Liver (tissue), 3 donors: ENCODE data around the gene WARS2.
"Not testable (repeated sequence)": the region's sequence is repeated elsewhere in the genome, so short reads cannot be mapped to it uniquely, and the experiment has no call there.

Experiments
- MAX ChIP-seq: IDR thresholded peaks from 2 replicates; pipeline ENCODE4 v1.6.1; 2016; ENCODE audit warnings: antibody characterized with exemption
- RAD21 ChIP-seq, 2 donors: IDR thresholded peaks; 2 replicates each; pipeline ENCODE4 v1.6.1; 2016; ENCODE audit warnings: antibody characterized with exemption in 2 of 2, mild to moderate bottlenecking in 2 of 2
- TF ChIP-seq, protein P1 (sequence below): fragments of 150-350 bp; IDR thresholded peaks from 2 replicates; pipeline ENCODE4 v1.5.1; 2017; ENCODE audit warnings: improper control_type of control experiment, low read depth, low read length; ENCODE audit not compliant: missing input control
- donor health status: healthy.
- donor health status: healthy.

GRCh38 chr1:119171381-119172010 lies 31.0 kb upstream of the WARS2 start:
- not testable (repeated sequence) for TF ChIP-seq RAD21 (IDR thresholded peaks at IDR 0.05); MAX
- TF ChIP-seq, protein P1, sequence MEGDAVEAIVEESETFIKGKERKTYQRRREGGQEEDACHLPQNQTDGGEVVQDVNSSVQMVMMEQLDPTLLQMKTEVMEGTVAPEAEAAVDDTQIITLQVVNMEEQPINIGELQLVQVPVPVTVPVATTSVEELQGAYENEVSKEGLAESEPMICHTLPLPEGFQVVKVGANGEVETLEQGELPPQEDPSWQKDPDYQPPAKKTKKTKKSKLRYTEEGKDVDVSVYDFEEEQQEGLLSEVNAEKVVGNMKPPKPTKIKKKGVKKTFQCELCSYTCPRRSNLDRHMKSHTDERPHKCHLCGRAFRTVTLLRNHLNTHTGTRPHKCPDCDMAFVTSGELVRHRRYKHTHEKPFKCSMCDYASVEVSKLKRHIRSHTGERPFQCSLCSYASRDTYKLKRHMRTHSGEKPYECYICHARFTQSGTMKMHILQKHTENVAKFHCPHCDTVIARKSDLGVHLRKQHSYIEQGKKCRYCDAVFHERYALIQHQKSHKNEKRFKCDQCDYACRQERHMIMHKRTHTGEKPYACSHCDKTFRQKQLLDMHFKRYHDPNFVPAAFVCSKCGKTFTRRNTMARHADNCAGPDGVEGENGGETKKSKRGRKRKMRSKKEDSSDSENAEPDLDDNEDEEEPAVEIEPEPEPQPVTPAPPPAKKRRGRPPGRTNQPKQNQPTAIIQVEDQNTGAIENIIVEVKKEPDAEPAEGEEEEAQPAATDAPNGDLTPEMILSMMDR = not testable (repeated sequence)
